A673 (cell line): Measurements from ENCODE around the gene PGBD5. TPM values are rescaled to one million over a fixed set of nuclear protein-coding genes. Genes with fewer than 3 reads are reported as not detected.

Experiments
- BruUV-seq: library from RNA; stranded (reverse); fragments of 400-500 nt; replicated peaks from 2 replicates; lab custom pipeline; 2021; lab: Mats Ljungman, UMichigan
- CTCF ChIA-PET: fragments of 300-600 bp; sonication (Branson Sonifier 250); formaldehyde crosslinking; loops from one replicate; lab custom pipeline; 2022; ENCODE audit warnings: antibody characterized with exemption; lab: Charles Lee
- POLR2A ChIA-PET: fragments of 300-600 bp; sonication (Branson Sonifier 250); formaldehyde crosslinking; loops from one replicate; lab custom pipeline; 2022; ENCODE audit warnings: antibody characterized with exemption; ENCODE audit not compliant: low non-redundant PET; lab: Charles Lee
- DNase-seq: peaks from one replicate; pipeline ENCODE4 v3.0.0-alpha.2; 2015; ENCODE audit warnings: low spot score
- H3K27ac ChIP-seq: fragments of 200-600 bp; sonication (generic); 2 replicates; pipeline ENCODE4 v1.5.1; 2016; ENCODE audit warnings: mixed run types, low read depth, mild to moderate bottlenecking, mixed read lengths, antibody characterized with exemption, low read length; ENCODE audit not compliant: poor library complexity, severe bottlenecking
- H3K27me3 ChIP-seq: fragments of 200-600 bp; sonication (generic); replicated peaks from 2 replicates; pipeline ENCODE4 v1.6.1; 2017; ENCODE audit warnings: mixed run types, low read depth, mild to moderate bottlenecking, mixed read lengths, antibody characterized with exemption, low read length; ENCODE audit not compliant: insufficient read depth, poor library complexity
- H3K36me3 ChIP-seq: fragments of 200-600 bp; sonication (generic); 2 replicates; pipeline ENCODE4 v1.6.1; 2016; ENCODE audit warnings: mixed run types, mild to moderate bottlenecking, mixed read lengths, antibody characterized with exemption, low read length; ENCODE audit not compliant: insufficient read depth, poor library complexity, severe bottlenecking
- H3K4me1 ChIP-seq: fragments of 200-600 bp; sonication (generic); 2 replicates; pipeline ENCODE4 v1.6.1; 2017; ENCODE audit warnings: mixed run types, mild to moderate bottlenecking, mixed read lengths, antibody characterized with exemption, low read length; ENCODE audit not compliant: insufficient read depth, poor library complexity, severe bottlenecking
- H3K4me3 ChIP-seq: fragments of 200-600 bp; sonication (generic); 2 replicates; pipeline ENCODE4 v1.5.1; 2016; ENCODE audit warnings: low read depth, mixed run types, mild to moderate bottlenecking, mixed read lengths, low read length; ENCODE audit not compliant: poor library complexity, severe bottlenecking
- H3K9me3 ChIP-seq: fragments of 200-600 bp; sonication (generic); 2 replicates; pipeline ENCODE4 v1.6.1; 2016; ENCODE audit warnings: mixed run types, low read depth, mild to moderate bottlenecking, mixed read lengths, antibody characterized with exemption, low read length; ENCODE audit not compliant: poor library complexity, severe bottlenecking
- CTCF ChIP-seq: fragments of 300-800, 200-600 bp; sonication (generic); conservative IDR thresholded peaks from 2 replicates; pipeline ENCODE4 v1.5.1; 2017; ENCODE audit warnings: low read depth, mild to moderate bottlenecking, antibody characterized with exemption, low read length, moderate library complexity, mixed read lengths
- EZH2 ChIP-seq: fragments of 200-600 bp; sonication (generic); IDR thresholded peaks from 2 replicates; pipeline ENCODE4 v1.6.1; 2017; ENCODE audit warnings: borderline replicate concordance, low read depth, mild to moderate bottlenecking, mixed read lengths, antibody characterized with exemption, low read length; ENCODE audit not compliant: poor library complexity, severe bottlenecking
- intact Hi-C: fragments of 100-400 bp; cut with micrococcal nuclease; formaldehyde crosslinking; loops from one replicate; pipeline ENCODE4 v1.10.0; 2022; ENCODE audit not compliant: unreplicated experiment
- total RNA-seq: library from RNA; stranded (reverse); gene quantifications from 2 replicates; pipeline ENCODE4 v1.2.3, GENCODE V29; 2021

The PGBD5 gene
- total RNA-seq, 1 experiment from 2014 or later, result 0.52 TPM

GRCh38 chr1:230463326-230463725 is 37.2 kb upstream of the PGBD5 start:
- BruUV-seq, result no TSS peak
- peaks cover 40% of the 10 kb centered on the region for H3K27me3 ChIP-seq
- ChIA-PET POLR2A (no interaction called here), CTCF (no interaction called here)
- H3K4me3 ChIP-seq, result no peak overlapping the region
- TF ChIP-seq CTCF (no peak), EZH2 (no peak)
- intact Hi-C loops, result no loop called here
- no peaks in the 10 kb centered on the region for H3K9me3 ChIP-seq
- H3K36me3 ChIP-seq, result no peaks in the 10 kb centered on the region
- no peak overlapping the region for H3K27ac ChIP-seq
- H3K4me1 ChIP-seq, result no peaks in the 10 kb centered on the region
- DNase-seq, result no peak

DNA sequence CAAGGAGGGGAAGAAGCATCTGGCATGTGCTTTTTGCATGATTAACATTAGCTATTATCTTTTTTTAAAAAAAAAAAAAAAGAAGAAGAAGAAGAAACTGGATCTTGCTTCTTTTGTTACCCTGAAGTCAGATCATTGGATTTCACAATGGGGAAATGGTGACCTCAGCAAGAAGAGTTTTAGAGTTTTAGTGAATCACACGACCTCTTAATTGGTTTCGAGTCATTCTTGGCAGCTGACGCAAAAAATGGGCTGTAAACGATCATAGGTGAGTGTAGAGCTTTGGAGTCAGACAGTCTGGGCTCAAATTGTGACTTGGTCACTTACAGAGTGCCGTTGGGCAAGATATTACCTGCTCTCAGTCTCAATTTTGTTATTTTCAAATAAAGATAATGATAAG is 33.3 kb upstream of the PGBD5 start:
- ChIA-PET POLR2A (no interaction called here), CTCF (no interaction called here)
- Histone ChIP-seq H3K4me3 (no peak overlapping the region), H3K4me1 (no peaks in the 10 kb centered on the region), H3K36me3 (no peaks in the 10 kb centered on the region), H3K27me3 (peaks cover 51% of the 10 kb centered on the region), H3K27ac (no peak overlapping the region), H3K9me3 (no peaks in the 10 kb centered on the region)
- TF ChIP-seq EZH2, result no peak
- TF ChIP-seq CTCF, result no peak
- DNase-seq, result peak; percentile 7
- BruUV-seq, result no TSS peak
- intact Hi-C loops, result no loop called here

DNA sequence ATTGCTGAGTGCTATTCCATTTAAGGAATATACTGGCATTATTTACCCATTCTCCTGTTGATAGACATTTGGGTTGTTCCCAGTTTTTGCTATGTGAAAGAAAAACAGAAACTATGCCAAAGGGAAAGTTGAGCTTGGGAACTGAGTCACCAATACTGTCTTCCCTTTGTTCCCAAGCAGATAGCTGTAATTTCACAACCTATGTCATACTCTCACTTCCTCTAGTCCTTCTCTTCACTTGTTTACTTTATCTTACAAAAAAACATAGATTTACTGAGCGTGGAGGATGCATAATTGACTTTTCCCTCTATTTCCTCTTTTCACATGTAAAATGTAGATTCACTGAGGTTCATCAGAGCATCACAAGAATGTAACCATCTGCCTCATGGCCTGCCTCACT is 32.4 kb upstream of the PGBD5 start:
- no peak for DNase-seq
- Histone ChIP-seq H3K9me3 (no peaks in the 10 kb centered on the region), H3K27me3 (peaks cover 53% of the 10 kb centered on the region), H3K27ac (no peak overlapping the region), H3K4me3 (no peak overlapping the region), H3K36me3 (no peaks in the 10 kb centered on the region), H3K4me1 (no peaks in the 10 kb centered on the region)
- BruUV-seq, result no TSS peak
- ChIA-PET POLR2A (no interaction called here), CTCF (no interaction called here)
- intact Hi-C loops, result no loop called here
- TF ChIP-seq EZH2 (no peak), CTCF (no peak)
